Hematopoietic multipotent progenitor cell (in vitro differentiated cells): Measurements from ENCODE around the gene BCL2L15. TPM values are rescaled to one million over a fixed set of nuclear protein-coding genes. Genes with fewer than 3 reads are reported as not detected.
A peak's percentile ranks its signal among the peaks of the same experiment; 100 is the strongest.

Experiments
- DNase-seq, 3 donors: peaks; one replicate each; pipeline ENCODE4 v3.0.0-alpha.2; 2011 to 2015; ENCODE audit warnings: low read depth in 2 of 3, low spot score in 2 of 3
- total RNA-seq: library from RNA; depleted of rRNA; stranded (reverse); fragments of >200 nt; gene quantifications from one replicate; pipeline ENCODE4 v1.2.3, GENCODE V29; 2012

The BCL2L15 gene
- total RNA-seq, result under 0.01 TPM

GRCh38 chr1:113887402-113888175, at the start of gene BCL2L15:
BCL2L15 (minus strand) TSS chr1:113887581; CDS start chr1:113887375, 206 bp downstream.
- no peak for DNase-seq

- DNase-seq, result no peak
These were observed 49.8 kb upstream of the BCL2L15 start for GRCh38 chr1:113937146-113937545.

GRCh38 chr1:113935970-113936369, 48.6 kb upstream of the BCL2L15 start:
- no peak for DNase-seq

- no peak for DNase-seq
These were observed 47.8 kb upstream of the BCL2L15 start for GRCh38 chr1:113935176-113935575.

GRCh38 chr1:113934511-113935055, 47.2 kb upstream of the BCL2L15 start:
- DNase-seq, result no peak

DNA sequence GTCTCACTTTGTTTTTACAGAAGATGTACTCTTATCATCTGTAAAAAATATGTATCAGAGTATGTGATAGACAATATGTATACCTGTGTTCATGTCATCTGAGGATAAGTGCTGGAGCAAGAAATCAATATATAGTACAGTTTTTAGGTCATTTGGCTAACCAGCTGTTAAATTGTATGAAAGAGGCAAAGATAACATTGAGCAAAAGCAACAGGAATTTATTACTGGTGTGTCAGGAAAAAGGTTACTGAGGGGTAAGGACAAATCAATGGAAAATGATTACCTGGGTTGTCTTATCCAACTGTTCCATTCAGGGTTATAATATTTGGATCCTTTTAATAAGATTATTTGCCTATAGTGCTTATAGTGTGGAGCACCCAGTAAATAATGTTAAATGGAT, 46.6 kb upstream of the BCL2L15 start:
- DNase-seq, result no peak

- peak in 2 of 3 donors; percentile 43 to 71 for DNase-seq
These were observed 44.1 kb upstream of the BCL2L15 start for GRCh38 chr1:113931451-113931851.

DNA sequence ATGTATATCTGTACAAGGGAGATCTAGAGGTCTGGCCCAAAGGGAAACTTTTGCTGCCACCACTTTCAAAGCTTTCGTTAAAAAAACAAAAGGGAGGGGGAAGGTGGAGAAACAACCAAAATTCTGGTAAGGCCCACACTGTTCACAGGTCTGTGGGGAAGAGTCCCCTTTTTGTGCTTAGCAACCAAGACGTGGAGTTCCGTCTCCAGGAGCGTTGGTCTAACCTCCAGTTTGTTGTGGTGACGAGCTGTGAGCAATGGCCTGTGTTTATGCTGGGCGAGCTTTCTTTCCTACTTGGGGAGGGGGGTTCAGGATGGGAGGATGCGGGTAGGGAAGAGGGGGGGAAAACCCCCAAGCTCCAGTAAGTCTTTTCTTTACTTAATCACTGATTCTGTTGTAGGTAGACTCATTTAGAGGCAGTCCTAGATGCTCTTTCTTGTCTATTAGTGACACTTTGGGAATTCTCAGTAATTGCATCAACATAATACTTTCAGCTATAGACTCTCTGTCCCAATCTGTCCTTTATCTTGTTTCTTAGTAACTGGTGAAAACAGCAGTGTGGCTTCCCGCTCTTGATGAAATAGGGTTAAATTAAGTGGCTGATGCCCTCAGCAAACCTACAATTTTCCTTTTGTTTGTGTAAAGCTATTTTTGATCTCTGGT, 43.2 kb upstream of the BCL2L15 start:
- peak; percentile 65 to 90 (median 87) for DNase-seq

DNA sequence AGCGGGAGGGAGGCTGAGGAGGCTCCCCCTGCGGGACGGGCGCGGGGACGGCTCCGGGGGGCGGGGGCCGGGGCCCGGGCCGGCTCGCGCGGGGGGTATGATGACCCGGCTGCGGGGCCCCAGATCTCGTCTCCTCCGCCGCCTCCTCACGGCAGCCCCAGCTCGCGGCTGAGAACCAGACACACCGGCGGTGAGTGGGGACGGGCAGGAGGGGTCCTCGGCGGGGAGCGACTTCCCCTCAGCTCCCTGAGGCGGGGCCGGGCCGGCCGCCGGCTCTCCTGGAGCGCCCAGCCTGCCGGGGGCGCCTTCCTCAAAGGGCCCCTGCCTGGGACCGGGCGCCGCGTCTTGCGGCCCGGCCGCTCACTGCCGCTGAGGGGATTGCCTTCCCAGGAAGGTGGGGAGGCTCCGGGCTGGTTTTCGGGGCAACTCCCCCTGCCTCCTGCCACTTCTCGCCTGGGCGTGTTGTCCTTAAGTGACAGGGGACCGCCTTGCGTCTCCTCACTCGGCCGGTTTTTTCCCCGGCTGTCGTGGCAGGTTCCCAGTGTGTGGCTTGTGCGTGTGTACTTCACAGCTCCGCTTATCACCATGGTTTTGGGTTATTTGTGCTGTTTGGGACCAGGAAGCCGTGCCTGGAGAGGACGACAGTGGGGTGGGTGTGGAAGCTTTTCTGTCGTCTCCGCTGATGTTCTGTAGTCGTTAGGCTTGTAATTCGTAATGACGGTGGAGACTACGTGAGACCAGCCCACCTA, 42.5 kb upstream of the BCL2L15 start:
- DNase-seq, result peak; percentile 50 to 63 (median 59)

GRCh38 chr1:113928941-113929749, 41.8 kb upstream of the BCL2L15 start, which contains the start of gene HIPK1:
HIPK1 (plus strand) TSS chr1:113929324.
- peak; percentile 80 to 96 (median 93) for DNase-seq

- peak in 1 of 3 donors; percentile 50 for DNase-seq
These were observed 41.0 kb upstream of the BCL2L15 start for GRCh38 chr1:113928187-113928930.

GRCh38 chr1:113924473-113924872, 37.1 kb upstream of the BCL2L15 start:
- no peak for DNase-seq

DNA sequence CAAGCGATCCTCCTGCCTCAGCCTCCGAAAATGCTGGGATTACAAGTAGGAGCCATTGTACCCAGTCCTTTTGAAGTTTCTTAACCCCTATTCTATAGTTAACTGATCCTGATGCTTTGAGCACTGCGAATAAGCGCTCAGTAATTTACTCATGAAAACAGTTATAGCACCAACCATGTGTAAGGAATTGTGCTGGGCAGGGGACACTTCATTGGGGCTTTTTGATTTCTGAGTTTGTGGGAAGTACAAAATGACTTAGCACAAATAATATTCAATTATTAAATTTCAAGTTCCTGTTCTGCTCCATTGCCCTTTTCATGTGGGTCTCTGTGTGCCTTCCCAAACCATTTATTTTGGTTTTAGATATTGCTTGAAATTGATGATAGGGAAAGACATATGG, 35.6 kb upstream of the BCL2L15 start:
- DNase-seq, result no peak

DNA sequence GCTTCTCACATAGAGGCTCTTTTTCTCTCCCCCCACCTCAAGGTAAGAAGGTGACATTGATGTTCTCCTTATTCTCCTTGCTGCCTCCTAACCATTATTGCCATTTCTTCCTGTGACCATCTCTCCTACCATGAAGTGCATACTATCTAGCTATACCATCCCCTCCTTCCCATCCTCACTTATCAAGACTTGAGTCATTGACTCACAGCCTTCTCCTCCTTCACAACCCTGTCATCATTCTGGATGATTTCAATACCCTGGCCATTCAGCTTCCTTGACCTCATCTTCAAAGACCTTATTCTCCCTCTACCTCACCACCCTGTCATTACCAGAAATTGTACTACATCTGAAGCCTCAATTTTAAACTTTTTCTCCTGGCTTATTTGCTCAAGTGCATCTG, 30.9 kb upstream of the BCL2L15 start:
- no peak for DNase-seq

DNA sequence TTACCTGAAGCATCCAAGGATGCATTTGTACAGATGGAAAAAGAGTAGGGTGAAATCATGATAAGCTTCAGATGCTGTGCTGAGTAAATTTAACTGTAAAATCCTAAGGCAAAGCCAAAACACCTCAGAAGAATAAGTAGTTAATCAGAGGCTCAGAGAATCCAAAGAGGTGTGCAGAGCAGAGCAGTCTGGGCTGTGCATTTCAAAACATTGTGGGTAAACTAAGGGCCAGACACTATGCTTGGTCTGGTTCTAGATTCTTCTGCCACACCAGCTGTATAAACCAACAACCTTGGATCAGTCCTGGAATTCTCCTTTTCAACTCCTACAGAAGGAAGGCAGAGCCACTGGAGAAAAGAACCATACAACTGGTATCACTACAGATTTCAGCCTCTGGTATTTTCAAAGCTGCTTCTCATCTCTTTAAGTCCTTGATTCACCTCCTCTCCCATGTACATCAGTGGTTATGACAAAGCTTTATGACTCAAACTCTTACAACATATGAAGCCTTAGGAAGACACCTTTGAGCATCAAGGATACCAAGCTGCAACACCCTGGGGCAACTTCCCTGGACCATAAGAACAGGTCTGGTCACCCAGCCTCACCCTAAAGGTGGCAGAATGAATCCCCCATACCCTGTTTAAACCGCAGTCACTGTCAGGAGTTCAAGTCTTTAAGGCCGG, 30.2 kb upstream of the BCL2L15 start:
- DNase-seq, result no peak

- no peak for DNase-seq
These were observed 29.6 kb upstream of the BCL2L15 start for GRCh38 chr1:113916974-113917373.

GRCh38 chr1:113913887-113914664, 26.7 kb upstream of the BCL2L15 start:
- DNase-seq, result peak in 2 of 3 donors; percentile 82 to 93

DNA sequence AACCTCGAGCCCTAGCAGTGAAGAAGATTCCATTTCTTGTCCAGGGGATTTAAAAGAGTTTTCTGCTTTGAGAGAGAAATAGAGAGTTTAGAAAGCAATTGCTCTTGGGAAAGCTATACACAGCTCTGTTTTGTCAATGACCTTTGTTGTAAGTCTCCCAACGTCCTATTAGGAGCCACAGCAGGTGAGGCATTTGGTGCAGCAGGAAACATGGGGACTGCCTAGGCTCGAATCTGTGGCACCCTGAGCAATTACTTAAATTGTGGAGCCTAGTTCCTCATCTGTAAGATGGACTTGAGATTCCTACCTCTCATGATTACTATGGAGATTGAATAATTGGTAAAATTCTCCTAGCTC, 25.9 kb upstream of the BCL2L15 start:
- DNase-seq, result no peak
